Activated CD8-positive, alpha-beta memory T cell treated with anti-CD3 and anti-CD28 coated beads for 48 hours (primary cell): ENCODE data around the gene FAM78A.
A peak's percentile ranks its signal among the peaks of the same experiment; 100 is the strongest.

Source experiments
- DNase-seq, 3 experiments: peaks; one replicate each; pipeline ENCODE4 v3.0.0-alpha.2; 2020; ENCODE audit warnings: low read depth in 2 of 3, low spot score in 2 of 3

The FAM78A gene

GRCh38 chr9:131239161-131239975 is 36.9 kb downstream of the FAM78A start:
- DNase-seq, result no peak

GRCh38 chr9:131238402-131239021 is 37.8 kb downstream of the FAM78A start:
- no peak for DNase-seq

GRCh38 chr9:131237931-131238401 is 38.3 kb downstream of the FAM78A start:
- peak; percentile 55 to 69 (median 65) for DNase-seq

GRCh38 chr9:131237291-131237690 is 39.0 kb downstream of the FAM78A start:
- no peak for DNase-seq

- DNase-seq, result no peak
Measured at GRCh38 chr9:131236761-131237160, 39.5 kb downstream of the FAM78A start.

GRCh38 chr9:131236161-131236560 is 40.1 kb downstream of the FAM78A start:
- DNase-seq, result no peak

GRCh38 chr9:131235480-131235851 is 40.8 kb downstream of the FAM78A start:
- DNase-seq, result no peak

GRCh38 chr9:131234799-131235479 is 41.4 kb downstream of the FAM78A start:
- DNase-seq, result no peak

- no peak for DNase-seq
Measured at GRCh38 chr9:131233995-131234394, 42.3 kb downstream of the FAM78A start.

GRCh38 chr9:131233556-131233955 is 42.8 kb downstream of the FAM78A start:
- no peak for DNase-seq

- no peak for DNase-seq
Measured at GRCh38 chr9:131228988-131229387, 47.3 kb downstream of the FAM78A start.

GRCh38 chr9:131227959-131228460 is 48.3 kb downstream of the FAM78A start:
- no peak for DNase-seq

- no peak for DNase-seq
Measured at GRCh38 chr9:131227112-131227958, 49.0 kb downstream of the FAM78A start.

- no peak for DNase-seq
Measured at GRCh38 chr9:131226226-131226625, 50.1 kb downstream of the FAM78A start.

- DNase-seq, result no peak
Measured at GRCh38 chr9:131222460-131222859, 53.9 kb downstream of the FAM78A start.

- no peak for DNase-seq
Measured at GRCh38 chr9:131220485-131220884, 55.8 kb downstream of the FAM78A start.

GRCh38 chr9:131218370-131218769 is 57.9 kb downstream of the FAM78A start:
- no peak for DNase-seq

GRCh38 chr9:131217331-131218031 is 58.8 kb downstream of the FAM78A start:
- DNase-seq, result no peak

GRCh38 chr9:131216806-131217205 is 59.5 kb downstream of the FAM78A start:
- no peak for DNase-seq

GRCh38 chr9:131214876-131215275 is 61.4 kb downstream of the FAM78A start:
- no peak for DNase-seq
